GM12874 (cell line): ENCODE measurements around the gene PXYLP1.

Experiments
- TF ChIP-seq, protein P1 (sequence below): IDR thresholded peaks from 2 replicates; pipeline ENCODE4 v1.5.1; 2011; ENCODE audit warnings: low read depth, mild to moderate bottlenecking, control low read depth, low read length, moderate library complexity; ENCODE audit not compliant: insufficient read depth

PXYLP1 gene

DNA sequence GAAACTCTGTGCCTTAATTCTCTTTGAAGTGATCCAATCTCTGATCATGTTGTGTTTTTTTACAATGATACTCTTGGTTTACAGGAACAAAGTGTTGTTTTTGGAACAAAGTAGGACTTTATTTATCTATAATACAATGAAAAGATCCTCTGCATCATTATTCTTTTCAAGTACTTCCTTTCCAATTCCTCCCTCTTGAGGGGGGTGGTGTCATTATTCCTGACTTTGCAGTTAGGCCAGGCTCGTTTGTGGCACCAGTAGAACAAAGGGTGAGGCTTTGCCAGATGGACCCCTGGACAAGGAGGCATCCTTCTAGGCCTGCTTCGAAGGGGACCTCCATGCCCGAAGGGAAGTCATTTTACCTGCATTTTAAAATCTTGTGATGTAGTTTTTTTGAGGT, 95.0 kb downstream of the PXYLP1 start:
- TF ChIP-seq, protein P1, sequence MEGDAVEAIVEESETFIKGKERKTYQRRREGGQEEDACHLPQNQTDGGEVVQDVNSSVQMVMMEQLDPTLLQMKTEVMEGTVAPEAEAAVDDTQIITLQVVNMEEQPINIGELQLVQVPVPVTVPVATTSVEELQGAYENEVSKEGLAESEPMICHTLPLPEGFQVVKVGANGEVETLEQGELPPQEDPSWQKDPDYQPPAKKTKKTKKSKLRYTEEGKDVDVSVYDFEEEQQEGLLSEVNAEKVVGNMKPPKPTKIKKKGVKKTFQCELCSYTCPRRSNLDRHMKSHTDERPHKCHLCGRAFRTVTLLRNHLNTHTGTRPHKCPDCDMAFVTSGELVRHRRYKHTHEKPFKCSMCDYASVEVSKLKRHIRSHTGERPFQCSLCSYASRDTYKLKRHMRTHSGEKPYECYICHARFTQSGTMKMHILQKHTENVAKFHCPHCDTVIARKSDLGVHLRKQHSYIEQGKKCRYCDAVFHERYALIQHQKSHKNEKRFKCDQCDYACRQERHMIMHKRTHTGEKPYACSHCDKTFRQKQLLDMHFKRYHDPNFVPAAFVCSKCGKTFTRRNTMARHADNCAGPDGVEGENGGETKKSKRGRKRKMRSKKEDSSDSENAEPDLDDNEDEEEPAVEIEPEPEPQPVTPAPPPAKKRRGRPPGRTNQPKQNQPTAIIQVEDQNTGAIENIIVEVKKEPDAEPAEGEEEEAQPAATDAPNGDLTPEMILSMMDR, result no peak

DNA sequence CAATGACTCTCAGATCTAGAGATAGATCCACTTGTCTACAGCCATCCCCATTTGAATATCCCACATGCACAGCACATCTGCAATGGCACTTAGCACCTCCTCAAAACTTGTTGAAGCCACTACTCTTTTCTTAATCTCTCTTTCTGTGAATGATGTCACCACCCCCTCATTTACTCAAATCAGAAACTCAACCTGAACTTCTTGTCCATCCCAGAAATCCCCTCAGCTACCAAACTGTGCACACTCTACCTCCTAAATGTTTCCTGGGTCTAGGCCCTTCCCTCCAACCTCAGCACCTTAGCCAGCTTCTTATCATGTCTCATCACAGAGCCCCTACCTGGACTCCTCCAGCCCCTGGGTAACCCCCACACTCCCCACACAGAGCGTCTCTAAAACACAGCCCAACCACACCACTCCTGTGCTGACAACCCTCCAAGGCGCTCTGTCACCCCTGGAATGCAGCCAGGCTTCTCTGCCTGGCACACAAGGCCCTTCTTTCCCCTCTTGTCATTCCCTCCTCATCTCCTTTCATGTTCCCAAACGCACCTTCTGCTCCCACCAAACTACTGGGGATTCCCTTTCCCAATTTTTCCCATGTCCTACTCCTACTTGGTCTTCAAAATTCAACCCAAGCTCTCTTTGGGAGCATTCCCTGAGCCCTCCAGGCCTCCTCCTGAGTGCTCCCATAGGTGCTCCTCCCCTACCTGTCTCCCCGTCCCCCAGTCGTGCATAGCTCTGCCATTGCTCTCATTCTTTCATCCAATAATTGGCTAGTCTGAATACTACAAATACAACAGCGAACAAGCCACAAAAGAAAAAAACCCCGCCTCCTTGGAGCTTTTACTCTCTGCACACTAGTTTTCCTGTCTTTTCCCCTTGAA, 96.9 kb downstream of the PXYLP1 start:
- TF ChIP-seq, protein P1, result no peak

DNA sequence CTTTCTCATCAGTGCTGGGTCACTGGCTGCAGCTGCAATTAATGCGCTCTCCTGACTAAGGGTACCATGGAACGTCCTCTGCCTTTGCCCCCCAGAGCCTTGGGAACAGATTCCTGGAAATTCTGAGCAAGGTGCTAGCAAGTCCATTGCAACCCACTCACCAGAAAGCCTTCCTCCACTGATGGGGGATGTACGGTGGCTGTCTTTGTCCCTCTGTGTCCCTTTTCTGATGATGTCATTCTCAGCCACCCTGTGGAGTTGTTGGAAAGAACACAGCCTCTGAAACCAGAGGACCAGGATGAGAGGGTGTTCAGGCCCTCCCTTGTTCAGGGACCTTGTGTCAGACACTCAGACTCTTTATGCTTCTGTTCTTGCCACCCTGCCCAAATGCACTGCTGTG, 98.6 kb downstream of the PXYLP1 start:
- TF ChIP-seq, protein P1, result no peak

DNA sequence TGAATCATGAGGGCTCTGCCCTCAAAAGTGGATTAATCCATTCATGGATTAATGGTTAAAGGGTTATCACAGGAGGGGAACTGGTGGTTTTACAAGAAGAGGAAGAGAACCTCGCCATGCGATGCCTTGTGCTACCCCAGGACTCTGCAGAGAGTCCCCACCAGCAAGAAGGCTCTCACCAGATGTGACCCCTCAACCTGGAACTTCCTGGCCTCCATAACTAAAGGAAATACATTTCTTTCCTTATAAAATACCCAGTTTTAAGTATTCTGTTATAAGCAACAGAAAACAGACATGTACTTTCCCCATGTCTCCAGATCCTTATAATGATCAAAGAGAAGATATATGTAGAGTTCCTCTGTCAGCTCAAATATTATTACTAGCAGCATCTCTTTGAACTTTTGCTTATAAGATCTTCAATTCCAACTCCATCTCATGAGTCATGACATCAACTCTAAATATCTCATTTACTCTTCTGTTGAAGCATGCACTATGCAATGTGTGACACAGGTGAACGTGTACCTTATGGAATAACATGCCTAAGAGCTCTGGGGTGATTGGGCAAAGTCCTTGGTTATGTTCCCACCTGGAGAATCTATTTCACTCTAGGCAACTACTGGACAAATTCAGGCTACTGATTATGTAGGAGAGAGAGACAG, 99.2 kb downstream of the PXYLP1 start:
- TF ChIP-seq, protein P1, result no peak

- TF ChIP-seq, protein P1, result no peak
Observed at GRCh38 chr3:141331377-141332318, 100.0 kb downstream of the PXYLP1 start.

DNA sequence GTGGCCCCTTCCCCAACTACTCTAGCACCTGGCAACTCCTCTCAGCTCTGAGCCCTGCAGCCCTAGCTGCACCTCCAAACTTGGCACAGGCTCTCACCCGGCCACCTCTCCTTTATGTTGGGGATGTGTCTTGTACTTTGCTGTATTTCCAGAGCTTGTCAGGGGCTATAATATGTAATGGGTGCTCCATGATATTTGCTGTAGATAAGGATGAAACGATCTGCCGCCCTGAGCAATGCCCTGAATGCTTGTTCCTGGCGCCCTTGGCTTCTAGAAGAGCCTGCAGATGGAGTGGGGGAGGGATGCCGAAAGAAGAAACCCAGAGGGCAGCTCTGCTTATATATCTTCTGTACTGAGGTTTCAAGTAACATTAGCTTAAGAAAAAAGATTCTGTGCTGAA, 100.8 kb downstream of the PXYLP1 start:
- TF ChIP-seq, protein P1, result no peak
